ENCODE data around the gene DOCK2.

- TF ChIP-seq REST (IDR thresholded peaks at IDR 0.05; ENCODE audit: insufficient read depth in 1 of 2, low read depth in 2 of 2, low read length in 2 of 2) (no peak), POLR2AphosphoS5 (IDR thresholded peaks at IDR 0.05; ENCODE audit: low read depth, low read length) (no peak)
Observed at GRCh38 chr5:169712428-169712827, 75.4 kb downstream of the DOCK2 start.
